ENCODE measurements around the gene SOHLH1.

DNA sequence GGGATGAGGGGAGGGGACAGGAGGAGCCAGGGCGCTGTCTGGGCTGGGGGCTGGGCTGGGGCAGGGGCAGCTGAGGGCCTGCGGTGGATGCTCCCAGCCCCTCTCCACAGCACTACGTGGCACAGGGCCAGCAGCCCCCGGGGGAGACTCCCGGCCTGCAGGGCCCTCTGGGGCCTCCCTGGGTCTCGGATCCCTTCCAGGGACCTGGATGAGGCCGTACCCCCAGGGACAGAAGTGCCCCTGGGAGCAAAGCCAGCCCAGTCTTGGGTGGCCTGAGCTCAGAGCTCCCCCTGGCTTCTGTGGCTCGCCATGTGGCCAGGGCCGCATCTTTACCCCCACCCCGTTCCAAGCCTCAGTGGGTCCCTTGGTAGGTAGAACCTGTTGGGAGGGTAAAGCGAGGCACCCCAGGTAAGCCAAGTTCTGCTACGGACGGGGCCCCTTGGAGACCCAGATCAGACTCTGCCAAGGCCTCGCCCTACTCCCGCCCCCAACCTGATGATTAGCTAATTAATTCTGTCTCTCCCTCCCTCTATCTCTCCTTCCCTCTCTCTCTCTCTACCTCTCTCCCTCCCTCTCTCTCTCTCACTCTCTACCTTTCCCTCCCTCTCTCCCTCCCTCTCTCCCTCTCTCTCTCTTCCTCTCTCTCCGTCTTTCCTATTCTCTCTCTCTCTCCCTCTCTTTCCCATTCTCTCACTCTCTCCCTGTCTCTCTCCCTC is 27.0 kb upstream of the SOHLH1 start:
- no peak for TF ChIP-seq CTCF (IDR thresholded peaks at IDR 0.05; ENCODE audit: low read length)
- no peak for TF ChIP-seq EZH2 (IDR thresholded peaks at IDR 0.05; ENCODE audit: borderline replicate concordance, low read length)

Data from OCI-LY1 (cell line).